ENCODE data around the gene CCDC78. TPM values are rescaled to one million over a fixed set of nuclear protein-coding genes. Genes with fewer than 3 reads are reported as not detected.
A peak's percentile ranks its signal among the peaks of the same experiment; 100 is the strongest.

The CCDC78 gene
- total RNA-seq, 1 donor: 1.3 TPM

DNA sequence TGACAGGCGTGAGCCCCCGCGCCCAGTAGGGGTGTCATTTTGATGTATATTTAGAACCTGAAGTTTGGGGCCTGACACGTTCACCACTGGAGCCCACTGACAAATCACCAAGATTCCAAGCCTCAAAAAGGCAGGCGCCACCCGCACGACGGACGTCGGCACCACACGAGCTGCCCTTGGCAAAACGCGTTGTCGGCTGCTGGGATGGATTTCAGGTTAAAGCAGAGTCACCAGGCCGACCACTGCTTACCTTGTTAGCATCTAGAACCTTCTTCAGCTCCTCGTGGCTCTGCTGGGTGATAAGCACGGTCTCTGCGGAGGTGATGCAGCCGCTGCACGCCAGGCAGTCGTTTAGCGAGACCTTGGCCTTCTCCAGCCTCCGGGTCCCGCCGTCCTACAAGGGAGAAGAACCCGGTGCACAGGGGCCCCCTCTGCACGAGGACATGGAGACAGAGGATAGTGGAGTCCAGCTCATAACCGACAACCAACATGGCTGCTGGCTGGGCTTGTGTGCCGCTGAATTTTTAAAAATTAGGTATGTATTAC, 10.8 kb upstream of the CCDC78 start:
- H3K4me3 ChIP-seq (ENCODE audit: low read depth, low read length): no peak overlapping the region
- DNase-seq (ENCODE audit: low read depth): no peak
- TF ChIP-seq, protein P1, sequence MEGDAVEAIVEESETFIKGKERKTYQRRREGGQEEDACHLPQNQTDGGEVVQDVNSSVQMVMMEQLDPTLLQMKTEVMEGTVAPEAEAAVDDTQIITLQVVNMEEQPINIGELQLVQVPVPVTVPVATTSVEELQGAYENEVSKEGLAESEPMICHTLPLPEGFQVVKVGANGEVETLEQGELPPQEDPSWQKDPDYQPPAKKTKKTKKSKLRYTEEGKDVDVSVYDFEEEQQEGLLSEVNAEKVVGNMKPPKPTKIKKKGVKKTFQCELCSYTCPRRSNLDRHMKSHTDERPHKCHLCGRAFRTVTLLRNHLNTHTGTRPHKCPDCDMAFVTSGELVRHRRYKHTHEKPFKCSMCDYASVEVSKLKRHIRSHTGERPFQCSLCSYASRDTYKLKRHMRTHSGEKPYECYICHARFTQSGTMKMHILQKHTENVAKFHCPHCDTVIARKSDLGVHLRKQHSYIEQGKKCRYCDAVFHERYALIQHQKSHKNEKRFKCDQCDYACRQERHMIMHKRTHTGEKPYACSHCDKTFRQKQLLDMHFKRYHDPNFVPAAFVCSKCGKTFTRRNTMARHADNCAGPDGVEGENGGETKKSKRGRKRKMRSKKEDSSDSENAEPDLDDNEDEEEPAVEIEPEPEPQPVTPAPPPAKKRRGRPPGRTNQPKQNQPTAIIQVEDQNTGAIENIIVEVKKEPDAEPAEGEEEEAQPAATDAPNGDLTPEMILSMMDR (IDR thresholded peaks at IDR 0.05; ENCODE audit: insufficient read depth, low read depth, low read length): no peak

DNA sequence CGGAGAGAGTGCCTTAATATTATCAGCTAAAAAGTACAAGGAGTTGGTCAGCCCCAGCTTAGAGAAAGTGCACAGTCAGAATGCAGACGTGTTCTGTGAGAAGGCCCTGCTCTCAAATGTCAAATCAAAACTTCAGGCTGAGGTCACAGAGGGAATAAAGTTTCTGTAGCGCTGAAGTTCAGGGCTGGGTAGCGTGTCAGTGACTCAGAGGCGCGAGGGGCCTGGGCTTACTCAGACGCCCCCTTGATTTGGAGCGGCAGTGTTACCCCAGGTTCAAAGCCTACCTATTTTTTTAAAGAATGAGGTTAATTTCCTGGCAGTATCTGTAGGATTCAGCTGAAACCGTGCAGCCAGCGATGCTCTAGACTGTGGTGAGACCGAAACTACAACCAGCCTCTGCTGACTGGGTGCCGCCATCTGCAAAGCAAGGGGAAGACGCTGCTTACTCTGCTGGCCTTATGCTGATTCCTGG, 9.8 kb upstream of the CCDC78 start:
- H3K4me3 ChIP-seq (ENCODE audit: low read depth, low read length): no peak overlapping the region
- TF ChIP-seq, protein P1 (IDR thresholded peaks at IDR 0.05; ENCODE audit: insufficient read depth, low read depth, low read length): no peak
- DNase-seq (ENCODE audit: low read depth): no peak

DNA sequence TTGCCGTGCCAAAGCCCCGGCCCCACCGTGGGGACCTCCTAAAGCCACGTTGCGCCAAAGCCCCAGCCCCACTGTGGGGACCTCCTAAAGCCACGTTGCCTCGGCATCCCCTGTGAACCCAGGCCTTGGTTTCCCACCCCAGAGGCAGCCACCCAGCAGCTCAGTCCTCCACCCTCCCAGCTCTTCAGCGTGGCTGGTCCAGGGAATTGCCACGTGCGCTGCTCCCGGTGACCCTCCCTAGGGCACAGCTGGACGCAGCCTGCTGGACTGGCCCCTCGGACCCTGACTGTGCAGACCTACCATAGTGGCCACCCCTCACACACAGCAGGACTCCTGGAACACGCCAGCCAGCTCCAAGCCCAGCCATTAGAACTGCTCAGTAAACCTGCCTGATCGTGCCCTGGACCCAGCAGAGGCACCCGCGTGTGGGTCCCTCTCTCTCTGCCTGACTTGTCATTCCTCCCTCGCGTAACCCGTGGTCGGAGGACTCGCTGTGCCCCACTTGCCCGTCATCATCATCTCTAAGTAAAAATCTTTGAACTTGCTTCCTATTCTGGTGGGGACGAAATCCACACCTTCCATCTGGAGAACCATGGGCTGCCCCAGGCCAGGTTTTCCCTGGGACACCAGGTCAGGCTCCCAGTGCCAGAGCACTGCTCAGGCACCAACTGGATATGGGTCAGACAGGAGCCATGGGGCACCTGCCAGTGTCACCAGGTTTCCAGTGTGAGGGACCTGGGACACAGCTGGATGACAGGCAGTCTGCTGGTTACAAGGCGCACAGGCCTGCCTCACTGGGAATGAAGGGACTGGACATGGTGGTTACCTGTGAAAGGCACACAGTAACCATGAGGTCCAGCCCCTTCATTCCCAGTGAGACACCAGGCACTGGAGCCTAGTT, 9.0 kb upstream of the CCDC78 start:
- TF ChIP-seq, protein P1 (IDR thresholded peaks at IDR 0.05; ENCODE audit: insufficient read depth, low read depth, low read length): no peak
- no peak for DNase-seq (ENCODE audit: low read depth)
- H3K4me3 ChIP-seq (ENCODE audit: low read depth, low read length): no peak overlapping the region

DNA sequence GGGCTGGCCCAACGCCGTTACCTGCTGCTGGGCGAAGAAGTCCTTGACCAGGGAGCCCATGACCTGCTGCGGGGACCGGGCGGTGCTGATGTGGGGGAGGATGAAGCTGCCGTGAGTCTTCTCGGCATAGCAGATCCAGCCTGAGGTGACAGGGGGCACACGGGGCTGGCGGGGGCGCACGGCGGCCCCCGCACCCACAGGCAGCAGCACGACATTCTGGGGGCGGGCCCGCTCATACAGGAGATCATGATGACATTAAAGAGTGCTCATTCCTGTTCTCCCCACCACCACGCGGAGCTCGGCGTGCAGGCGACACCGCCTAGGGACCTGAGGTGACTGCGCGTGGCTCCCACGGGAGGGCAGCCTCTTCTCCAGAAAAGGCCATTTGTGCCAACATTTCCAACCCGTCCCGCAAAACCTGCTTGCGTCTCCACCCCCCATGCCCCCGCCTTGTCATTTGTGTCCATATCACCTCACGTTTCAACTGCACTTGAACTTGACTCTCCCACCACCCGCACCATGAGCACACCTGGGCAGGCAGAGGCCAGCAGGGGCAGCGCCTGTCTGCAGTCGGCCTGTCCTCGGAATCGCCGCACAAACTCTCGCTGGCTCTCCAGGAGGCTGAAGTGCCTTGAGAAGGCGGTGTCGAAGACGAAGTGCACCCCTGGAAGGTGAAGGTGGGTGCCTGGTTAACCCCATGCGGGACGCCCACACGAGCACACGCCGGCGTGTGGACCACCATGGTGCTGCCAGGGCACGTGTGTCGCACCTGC, 8.2 kb upstream of the CCDC78 start:
- DNase-seq (ENCODE audit: low read depth): no peak
- TF ChIP-seq, protein P1 (IDR thresholded peaks at IDR 0.05; ENCODE audit: insufficient read depth, low read depth, low read length): no peak
- H3K4me3 ChIP-seq (ENCODE audit: low read depth, low read length): no peak overlapping the region

DNA sequence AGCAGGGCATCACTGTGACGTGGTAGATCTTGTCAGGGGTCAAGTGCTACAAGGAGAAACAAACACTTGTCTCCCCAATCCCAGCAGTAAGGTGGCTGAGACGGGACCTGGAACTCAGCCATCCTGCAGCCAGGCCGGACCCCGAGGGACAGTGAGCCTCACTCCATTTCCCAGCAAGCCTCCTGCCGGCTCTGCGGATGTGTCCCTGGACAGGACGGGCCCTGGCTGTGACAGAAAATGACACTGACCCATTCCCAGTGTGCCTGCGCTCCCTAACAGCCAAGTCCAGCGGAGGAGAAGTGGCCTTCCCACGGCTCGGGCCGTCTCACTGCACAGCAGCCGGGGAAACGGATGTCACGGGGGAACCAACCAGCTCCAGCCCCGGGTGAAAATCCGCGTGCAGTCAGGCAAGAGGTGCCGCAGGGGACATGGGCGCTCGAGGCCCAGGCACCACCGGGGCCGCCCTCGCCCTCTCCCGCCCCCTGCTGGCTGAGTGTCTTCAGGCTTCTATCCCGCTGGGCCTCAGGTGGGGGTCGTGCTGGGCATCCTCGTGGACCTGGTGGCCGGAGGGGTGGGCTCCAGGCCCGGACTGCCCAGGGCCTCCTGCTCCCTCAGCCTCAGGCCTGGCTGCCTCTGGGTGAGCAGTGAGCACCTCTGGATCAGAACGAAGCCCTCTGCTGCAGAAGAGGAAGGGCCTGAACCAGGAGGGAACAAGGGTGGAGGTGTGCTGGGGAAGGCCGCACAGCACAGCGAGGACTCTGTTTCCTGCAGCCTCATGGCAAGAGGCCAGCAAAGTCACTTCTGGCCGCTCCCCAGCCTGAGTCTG, 7.4 kb upstream of the CCDC78 start:
- no peak for DNase-seq (ENCODE audit: low read depth)
- H3K4me3 ChIP-seq (ENCODE audit: low read depth, low read length): no peak overlapping the region
- TF ChIP-seq, protein P1 (IDR thresholded peaks at IDR 0.05; ENCODE audit: insufficient read depth, low read depth, low read length): peak; percentile 46

DNA sequence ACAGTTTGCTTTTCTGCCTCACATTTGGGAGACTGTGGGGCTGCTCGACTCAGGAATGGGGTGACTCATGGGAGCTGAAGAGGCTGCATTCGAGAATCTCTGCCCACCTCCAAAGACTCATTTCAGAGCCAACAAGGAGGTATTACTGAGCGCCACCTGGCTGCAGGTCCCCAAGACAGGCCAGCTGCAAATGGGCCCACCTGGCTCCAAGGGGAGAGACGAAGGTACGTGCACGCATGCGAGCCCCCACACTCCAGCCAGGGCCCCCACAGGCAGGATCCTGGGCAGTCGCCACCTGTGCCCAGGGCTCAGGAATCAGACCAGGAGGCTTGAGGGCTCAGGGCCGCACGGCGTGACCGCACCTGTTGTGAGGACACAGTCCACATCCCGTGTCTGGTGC, 6.7 kb upstream of the CCDC78 start:
- DNase-seq (ENCODE audit: low read depth): no peak
- no peak overlapping the region for H3K4me3 ChIP-seq (ENCODE audit: low read depth, low read length)
- TF ChIP-seq, protein P1 (IDR thresholded peaks at IDR 0.05; ENCODE audit: insufficient read depth, low read depth, low read length): no peak
